Bronchial epithelial cell (primary cell): ENCODE data around the gene PRELID1. TPM values are rescaled to one million over a fixed set of nuclear protein-coding genes. Genes with fewer than 3 reads are reported as not detected.
"Not testable (repeated sequence)": the region's sequence is repeated elsewhere in the genome, so short reads cannot be mapped to it uniquely, and the experiment has no call there.

Source experiments
- DNase-seq: peaks from one replicate; pipeline ENCODE4 v3.0.0-alpha.2; 2010; ENCODE audit warnings: low read depth
- FAIRE-seq: peaks from 2 replicates; lab custom pipeline; 2011; peaks lifted over from hg19 to GRCh38; lab: Jason Lieb, UNC
- H3K27me3 ChIP-seq: 2 replicates; pipeline ENCODE4 v1.5.1; 2011; ENCODE audit warnings: low read length; ENCODE audit not compliant: control insufficient read depth, insufficient read depth
- H3K36me3 ChIP-seq: 2 replicates; pipeline ENCODE4 v1.5.1; 2011; ENCODE audit warnings: low read length; ENCODE audit not compliant: control insufficient read depth, insufficient read depth
- H3K4me3 ChIP-seq: 2 replicates; pipeline ENCODE4 v1.5.1; 2011; ENCODE audit warnings: mild to moderate bottlenecking, low read depth, low read length, control low read depth
- total RNA-seq: library from RNA; depleted of rRNA; stranded (reverse); fragments of >200 nt; gene quantifications from 2 replicates; pipeline ENCODE4 v1.2.1, GENCODE V29; 2014
- TF ChIP-seq, protein P1 (sequence below): IDR thresholded peaks from 2 replicates; pipeline ENCODE4 v1.5.1; 2011; ENCODE audit warnings: mild to moderate bottlenecking, moderate library complexity, low read length, control low read depth, inconsistent platforms; ENCODE audit not compliant: insufficient read depth, severe bottlenecking

The PRELID1 gene
- total RNA-seq, 1 donor from 2014 or later, result 139 TPM

DNA sequence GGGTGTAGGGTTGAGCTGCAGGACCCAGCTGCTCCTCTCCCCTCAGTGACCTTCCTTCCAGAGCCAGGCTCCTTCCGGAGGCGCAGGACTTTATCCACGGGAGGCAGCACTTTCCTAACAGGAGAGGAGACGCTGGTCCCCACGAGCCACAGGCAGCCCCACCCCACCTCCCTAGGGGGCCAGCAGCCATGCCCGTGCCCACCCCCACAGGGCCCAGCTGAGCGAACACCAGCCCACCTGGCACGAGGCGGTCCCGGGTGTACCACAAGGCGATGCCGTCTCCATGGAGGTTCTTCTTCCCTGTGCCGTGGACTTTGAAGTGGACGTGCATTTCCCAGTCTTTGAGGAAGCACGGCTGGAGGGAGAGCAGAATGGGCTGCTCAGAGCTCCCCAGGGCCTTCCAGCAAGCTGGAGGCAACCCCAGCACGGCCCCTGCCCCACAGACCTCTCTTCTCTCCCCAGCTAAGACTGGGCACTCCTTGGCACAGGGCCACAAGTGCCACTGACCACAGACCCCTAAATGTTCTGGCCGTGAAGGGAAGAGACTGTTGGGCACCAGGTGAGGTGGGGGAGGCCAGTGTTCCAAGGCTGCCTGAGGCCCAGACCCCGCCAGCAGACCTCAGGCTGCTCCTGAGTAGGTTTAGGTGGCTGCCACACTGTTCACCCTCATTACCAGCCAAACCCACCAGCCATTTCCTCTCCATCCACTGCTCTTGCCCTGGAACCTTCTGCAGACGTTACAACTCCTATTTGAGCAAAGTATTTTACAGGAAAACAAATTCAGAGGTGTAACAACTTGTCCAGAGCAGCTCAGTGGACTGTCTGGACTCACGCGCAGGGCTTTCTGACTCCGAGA is 34.9 kb downstream of the PRELID1 start:
- DNase-seq (no peak), FAIRE-seq (no peak)
- Histone ChIP-seq H3K36me3 (peaks cover 37% of the 10 kb centered on the region), H3K4me3 (no peak overlapping the region), H3K27me3 (no peaks in the 10 kb centered on the region)
- TF ChIP-seq, protein P1, sequence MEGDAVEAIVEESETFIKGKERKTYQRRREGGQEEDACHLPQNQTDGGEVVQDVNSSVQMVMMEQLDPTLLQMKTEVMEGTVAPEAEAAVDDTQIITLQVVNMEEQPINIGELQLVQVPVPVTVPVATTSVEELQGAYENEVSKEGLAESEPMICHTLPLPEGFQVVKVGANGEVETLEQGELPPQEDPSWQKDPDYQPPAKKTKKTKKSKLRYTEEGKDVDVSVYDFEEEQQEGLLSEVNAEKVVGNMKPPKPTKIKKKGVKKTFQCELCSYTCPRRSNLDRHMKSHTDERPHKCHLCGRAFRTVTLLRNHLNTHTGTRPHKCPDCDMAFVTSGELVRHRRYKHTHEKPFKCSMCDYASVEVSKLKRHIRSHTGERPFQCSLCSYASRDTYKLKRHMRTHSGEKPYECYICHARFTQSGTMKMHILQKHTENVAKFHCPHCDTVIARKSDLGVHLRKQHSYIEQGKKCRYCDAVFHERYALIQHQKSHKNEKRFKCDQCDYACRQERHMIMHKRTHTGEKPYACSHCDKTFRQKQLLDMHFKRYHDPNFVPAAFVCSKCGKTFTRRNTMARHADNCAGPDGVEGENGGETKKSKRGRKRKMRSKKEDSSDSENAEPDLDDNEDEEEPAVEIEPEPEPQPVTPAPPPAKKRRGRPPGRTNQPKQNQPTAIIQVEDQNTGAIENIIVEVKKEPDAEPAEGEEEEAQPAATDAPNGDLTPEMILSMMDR, result no peak

DNA sequence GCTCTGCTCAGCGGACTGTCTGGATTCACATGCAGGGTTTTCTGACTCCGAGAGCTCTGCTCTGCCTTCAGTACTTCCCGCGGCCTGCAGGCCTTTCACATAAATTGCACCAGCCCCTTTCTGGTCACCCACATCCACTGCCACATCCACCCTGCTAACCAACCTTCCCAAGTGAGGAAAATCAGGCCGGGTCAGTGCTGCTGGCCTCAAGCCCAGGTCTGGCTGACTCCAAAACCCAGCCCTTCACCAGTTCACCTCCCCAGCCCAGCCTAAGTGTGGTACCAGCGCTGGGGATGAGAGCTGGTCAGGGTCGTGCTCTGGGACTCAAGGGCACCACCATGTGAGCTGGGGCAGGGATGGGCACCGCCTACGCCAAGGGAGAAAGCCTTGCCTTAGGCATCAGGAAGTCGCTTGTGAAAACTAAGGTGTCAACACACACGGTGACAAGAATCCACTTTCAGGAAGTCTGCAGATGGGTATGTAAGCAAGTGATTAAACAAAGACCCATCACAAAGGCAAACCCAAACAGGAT is 35.6 kb downstream of the PRELID1 start:
- FAIRE-seq, result no peak
- no peak for DNase-seq
- no peaks in the 10 kb centered on the region for H3K27me3 ChIP-seq
- peaks cover 31% of the 10 kb centered on the region for H3K36me3 ChIP-seq
- TF ChIP-seq, protein P1, result no peak
- no peak overlapping the region for H3K4me3 ChIP-seq

DNA sequence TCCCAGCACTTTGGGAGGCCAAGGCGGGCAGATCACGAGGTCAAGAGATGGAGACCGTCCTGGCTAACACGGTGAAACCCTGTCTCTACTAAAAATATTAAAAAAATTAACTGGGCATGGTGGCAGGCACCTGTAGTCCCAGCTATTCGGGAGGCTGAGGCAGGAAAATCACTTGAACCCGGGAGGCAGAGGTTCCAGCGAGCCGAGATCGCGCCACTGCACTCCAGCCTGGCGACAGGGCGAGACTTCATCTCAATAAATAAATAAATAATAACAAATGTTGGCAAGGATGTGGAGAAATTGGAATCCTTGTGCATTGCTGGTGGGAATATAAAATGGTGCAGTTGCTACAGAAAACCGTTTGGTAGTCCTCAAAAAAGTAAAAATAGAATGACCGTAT is 39.4 kb downstream of the PRELID1 start:
- not testable (repeated sequence) for H3K27me3 ChIP-seq, FAIRE-seq, H3K4me3 ChIP-seq, DNase-seq
- H3K36me3 ChIP-seq, result peaks cover 15% of the 10 kb centered on the region

DNA sequence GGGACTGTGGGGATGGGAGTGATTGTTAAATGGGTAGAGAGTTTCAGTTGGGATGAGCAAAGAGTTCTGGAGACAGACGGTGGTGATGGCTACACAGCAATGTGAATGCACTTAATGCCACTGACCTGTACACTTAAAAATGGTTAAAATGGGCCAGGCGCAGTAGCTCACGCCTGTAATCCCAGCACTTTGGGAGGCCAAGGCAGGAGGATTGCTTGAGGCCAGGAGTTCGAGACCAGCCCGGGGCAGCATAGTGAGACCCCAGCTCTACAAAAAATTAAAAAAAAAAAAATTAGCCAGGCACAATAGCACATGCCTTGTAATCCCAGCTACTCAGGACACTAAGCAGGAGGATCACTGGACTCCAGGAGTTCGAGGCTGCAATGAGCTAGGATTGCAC is 40.2 kb downstream of the PRELID1 start:
- FAIRE-seq, result no peak
- H3K36me3 ChIP-seq, result peaks cover 13% of the 10 kb centered on the region
- TF ChIP-seq, protein P1, result no peak

DNA sequence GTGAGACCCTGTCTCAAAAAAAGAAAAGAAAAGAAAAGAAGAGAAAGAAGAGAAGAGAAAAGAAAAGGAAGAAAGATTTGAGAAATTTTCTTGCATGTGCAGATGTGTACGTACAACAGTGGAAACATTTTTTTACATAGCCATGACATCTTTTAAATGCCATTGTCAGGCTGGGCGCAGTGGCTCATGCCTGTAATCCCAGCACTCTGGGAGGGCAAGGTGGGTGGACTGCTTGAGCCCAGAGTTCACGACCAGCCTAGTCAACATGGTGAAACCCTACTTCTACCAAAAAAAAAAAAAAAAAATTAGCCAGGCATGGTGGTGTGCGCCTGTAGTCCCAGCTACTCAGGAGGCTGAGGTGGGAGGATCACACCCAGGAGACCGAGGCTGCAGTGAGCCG is 41.3 kb downstream of the PRELID1 start:
- Histone ChIP-seq H3K36me3 (peaks cover 10% of the 10 kb centered on the region), H3K27me3 (no peaks in the 10 kb centered on the region), H3K4me3 (no peak overlapping the region)
- FAIRE-seq, result no peak
- TF ChIP-seq, protein P1, result no peak
- DNase-seq, result no peak

More for the DNA sequence above, 40.2 kb downstream of the PRELID1 start:
- H3K27me3 ChIP-seq, result no peaks in the 10 kb centered on the region
- no peak overlapping the region for H3K4me3 ChIP-seq
- no peak for DNase-seq

DNA sequence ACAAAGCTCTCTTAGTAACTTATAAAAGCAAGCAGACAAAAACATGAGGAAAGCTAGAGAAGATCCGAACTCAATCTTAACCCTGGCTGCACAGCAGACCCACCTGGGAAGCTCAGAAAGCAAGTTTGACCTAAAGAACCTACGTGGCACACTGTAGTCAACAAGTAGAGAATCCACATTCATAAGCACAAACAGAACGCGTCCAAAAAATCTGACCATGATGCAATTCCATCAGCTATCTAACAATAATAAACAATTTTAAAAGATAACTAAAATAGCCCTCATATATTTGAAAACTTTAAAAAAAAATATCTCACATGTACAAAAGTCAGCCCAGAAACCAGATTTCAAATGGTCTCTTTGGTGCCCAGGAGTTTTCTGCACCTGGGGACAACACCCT is 43.2 kb downstream of the PRELID1 start:
- DNase-seq (no peak), FAIRE-seq (no peak)
- Histone ChIP-seq H3K36me3 (peaks cover 10% of the 10 kb centered on the region), H3K4me3 (no peak overlapping the region), H3K27me3 (no peaks in the 10 kb centered on the region)
- TF ChIP-seq, protein P1, result no peak
